HG02678 (cell line): ENCODE results near the gene NEMP1.

ENCODE experiments used
- ATAC-seq: cut with Tn5 transposase; IDR thresholded peaks from one replicate; pipeline ENCODE4 v1.9.1; 2021; ENCODE audit warnings: mild to moderate bottlenecking, moderate library complexity; ENCODE audit not compliant: unreplicated experiment

NEMP1 gene

GRCh38 chr12:57107456-57108155 is 29.0 kb upstream of the NEMP1 start:
- ATAC-seq: no peak

GRCh38 chr12:57106021-57106708 is 27.6 kb upstream of the NEMP1 start:
- no peak for ATAC-seq

- no peak for ATAC-seq
Observed at GRCh38 chr12:57105011-57105753, 26.6 kb upstream of the NEMP1 start.

- ATAC-seq: no peak
Observed at GRCh38 chr12:57104292-57104910, 25.8 kb upstream of the NEMP1 start.

- no peak for ATAC-seq
Observed at GRCh38 chr12:57103856-57104255, 25.3 kb upstream of the NEMP1 start.

- ATAC-seq: no peak
Observed at GRCh38 chr12:57101892-57102695, 23.5 kb upstream of the NEMP1 start.

GRCh38 chr12:57099766-57100165 is 21.2 kb upstream of the NEMP1 start:
- ATAC-seq: no peak

- no peak for ATAC-seq
Observed at GRCh38 chr12:57099047-57099714, 20.6 kb upstream of the NEMP1 start.

- ATAC-seq: no peak
Observed at GRCh38 chr12:57098546-57098945, 20.0 kb upstream of the NEMP1 start.

- ATAC-seq: no peak
Observed at GRCh38 chr12:57097554-57097835, 18.9 kb upstream of the NEMP1 start.

- ATAC-seq: no peak
Observed at GRCh38 chr12:57096748-57097553, 18.4 kb upstream of the NEMP1 start.

GRCh38 chr12:57096099-57096572 is 17.5 kb upstream of the NEMP1 start:
- no peak for ATAC-seq

GRCh38 chr12:57095440-57095839 is 16.8 kb upstream of the NEMP1 start:
- ATAC-seq: no peak

GRCh38 chr12:57094208-57095160 is 15.9 kb upstream of the NEMP1 start:
- no peak for ATAC-seq

GRCh38 chr12:57093415-57094207 is 15.0 kb upstream of the NEMP1 start:
- ATAC-seq: no peak

- no peak for ATAC-seq
Observed at GRCh38 chr12:57092876-57093414, 14.4 kb upstream of the NEMP1 start.

GRCh38 chr12:57092529-57092862 is 13.9 kb upstream of the NEMP1 start:
- ATAC-seq: no peak
